ENCODE results near the gene STAB2.

STAB2 gene

GRCh38 chr12:103762473-103762872 is 175.4 kb downstream of the STAB2 start:
- TF ChIP-seq NFIC (IDR thresholded peaks at IDR 0.05) (no peak), MAX (IDR thresholded peaks at IDR 0.05) (no peak), CEBPB (IDR thresholded peaks at IDR 0.05) (no peak), TEAD4 (IDR thresholded peaks at IDR 0.05) (no peak), USF1 (IDR thresholded peaks at IDR 0.05) (no peak), FOXM1 (IDR thresholded peaks at IDR 0.05; ENCODE audit: borderline replicate concordance, low read depth) (no peak), TCF12 (IDR thresholded peaks at IDR 0.05; ENCODE audit: low read depth) (no peak), EP300 (IDR thresholded peaks at IDR 0.05; ENCODE audit: borderline replicate concordance) (no peak), YY1 (IDR thresholded peaks at IDR 0.05; ENCODE audit: low read depth) (no peak), ZBTB7A (IDR thresholded peaks at IDR 0.05; ENCODE audit: low read depth) (no peak), CREB1 (IDR thresholded peaks at IDR 0.05; ENCODE audit: low read depth) (no peak), REST (IDR thresholded peaks at IDR 0.05; ENCODE audit: low read depth) (no peak)

GRCh38 chr12:103765322-103765721 is 178.2 kb downstream of the STAB2 start:
- TF ChIP-seq MAX (IDR thresholded peaks at IDR 0.05) = no peak

- TF ChIP-seq EGR1 (IDR thresholded peaks at IDR 0.05) = no peak
- no peak for TF ChIP-seq FOXM1 (IDR thresholded peaks at IDR 0.05; ENCODE audit: borderline replicate concordance, low read depth)
- TF ChIP-seq YY1 (IDR thresholded peaks at IDR 0.05; ENCODE audit: low read depth) = no peak
- no peak for TF ChIP-seq MAX (IDR thresholded peaks at IDR 0.05)
- TF ChIP-seq REST (IDR thresholded peaks at IDR 0.05; ENCODE audit: low read depth) = no peak
- TF ChIP-seq ZBTB7A (IDR thresholded peaks at IDR 0.05; ENCODE audit: low read depth) = no peak
- no peak for TF ChIP-seq NFIC (IDR thresholded peaks at IDR 0.05)
- no peak for TF ChIP-seq CREB1 (IDR thresholded peaks at IDR 0.05; ENCODE audit: low read depth)
- TF ChIP-seq USF1 (IDR thresholded peaks at IDR 0.05) = no peak
- no peak for TF ChIP-seq CEBPB (IDR thresholded peaks at IDR 0.05)
- no peak for TF ChIP-seq RAD21 (IDR thresholded peaks at IDR 0.05; ENCODE audit: low read depth)
- TF ChIP-seq TEAD4 (IDR thresholded peaks at IDR 0.05) = no peak
- TF ChIP-seq EP300 (IDR thresholded peaks at IDR 0.05; ENCODE audit: borderline replicate concordance) = no peak
- no peak for TF ChIP-seq TCF12 (IDR thresholded peaks at IDR 0.05; ENCODE audit: low read depth)
- TF ChIP-seq TAF1 (IDR thresholded peaks at IDR 0.05; ENCODE audit: low read depth) = no peak
Observed at GRCh38 chr12:103766028-103766427, 179.0 kb downstream of the STAB2 start.

GRCh38 chr12:103768467-103769123 is 181.5 kb downstream of the STAB2 start:
- TF ChIP-seq REST (IDR thresholded peaks at IDR 0.05; ENCODE audit: low read depth) (no peak), FOXM1 (IDR thresholded peaks at IDR 0.05; ENCODE audit: borderline replicate concordance, low read depth) (no peak)

All from Ishikawa (cell line).